GM12878 (cell line): ENCODE measurements around the gene AIG1. TPM values are rescaled to one million over a fixed set of nuclear protein-coding genes. Genes with fewer than 3 reads are reported as not detected.

ENCODE experiments used
- ATAC-seq: fragments of 200-7000 bp; cut with Tn5 transposase; 3 replicates; pipeline ENCODE4 v1.9.1; 2020; ENCODE audit warnings: mild to moderate bottlenecking, moderate library complexity
- BruUV-seq: library from RNA; stranded (reverse); fragments of 400-500 nt; replicated peaks from 2 replicates; lab custom pipeline; 2021; lab: Mats Ljungman, UMichigan
- CTCF ChIA-PET: fragments of 300-600 bp; sonication (Branson Sonifier 250); formaldehyde crosslinking; extraction: SDS; loops from one replicate; lab custom pipeline; 2021; ENCODE audit warnings: inconsistent platforms; lab: Yijun Ruan, JAX
- POLR2A ChIA-PET: fragments of 350-600 bp; formaldehyde crosslinking; extraction: SDS; loops from one replicate; lab custom pipeline; 2021; ENCODE audit warnings: inconsistent platforms; lab: Charles Lee
- RAD21 ChIA-PET: fragments of 300-600 bp; sonication (Branson Sonifier 250); formaldehyde crosslinking; loops from one replicate; lab custom pipeline; 2023; ENCODE audit warnings: antibody characterized with exemption; ENCODE audit not compliant: unreplicated experiment; lab: Charles Lee
- SMC1A ChIA-PET: fragments of 300-600 bp; sonication (Branson Sonifier 250); formaldehyde crosslinking; loops from one replicate; lab custom pipeline; 2023; ENCODE audit not compliant: unreplicated experiment, uncharacterized antibody; lab: Charles Lee
- DNase-seq: peaks from one replicate; pipeline ENCODE4 v3.0.0-alpha.2; 2011; ENCODE audit warnings: low read depth, low spot score
- FAIRE-seq: peaks from 3 replicates; lab custom pipeline; 2011; peaks lifted over from hg19 to GRCh38; lab: Jason Lieb, UNC
- H2AFZ ChIP-seq: 2 replicates; pipeline ENCODE4 v1.6.0; 2011; ENCODE audit warnings: low read depth, low read length, control low read depth; ENCODE audit not compliant: control insufficient read depth
- H3K27ac ChIP-seq: 2 replicates; pipeline ENCODE4 v1.5.1; 2011; ENCODE audit warnings: control low read depth; ENCODE audit not compliant: control insufficient read depth, insufficient read depth
- H3K27me3 ChIP-seq, 2 experiments: replicated peaks in 1 of 2; 2 replicates each; pipeline versions ENCODE4 v1.6.0 to v1.6.1; 2011; ENCODE audit warnings: low read length in 1 of 2; ENCODE audit not compliant: control insufficient read depth in 2 of 2, insufficient read depth in 2 of 2
- H3K36me3 ChIP-seq, 2 experiments: 2 replicates each; pipeline ENCODE4 v1.5.1; 2011; ENCODE audit warnings: low read length in 1 of 2; ENCODE audit not compliant: control insufficient read depth in 2 of 2, insufficient read depth in 2 of 2
- H3K4me1 ChIP-seq: 2 replicates; pipeline ENCODE4 v1.6.1; 2011; ENCODE audit warnings: mild to moderate bottlenecking, low read length, moderate library complexity, mixed read lengths; ENCODE audit not compliant: control insufficient read depth, insufficient read depth
- H3K4me2 ChIP-seq: 2 replicates; pipeline ENCODE4 v1.6.0; 2011; ENCODE audit warnings: control low read depth; ENCODE audit not compliant: control insufficient read depth, insufficient read depth
- H3K4me3 ChIP-seq: fragments of 200-600 bp; sonication (generic); 2 replicates; pipeline ENCODE4 v1.5.1; 2016
- H3K79me2 ChIP-seq: 2 replicates; pipeline ENCODE4 v1.6.0; 2011; ENCODE audit warnings: low read length; ENCODE audit not compliant: control insufficient read depth, insufficient read depth
- H3K9ac ChIP-seq: 2 replicates; pipeline ENCODE4 v1.8.0; 2011; ENCODE audit warnings: low read length, control low read depth, mixed read lengths; ENCODE audit not compliant: control insufficient read depth, insufficient read depth
- H3K9me3 ChIP-seq: replicated peaks from 3 replicates; pipeline ENCODE4 v1.5.1; 2011; ENCODE audit warnings: mild to moderate bottlenecking, low read length; ENCODE audit not compliant: control insufficient read depth, insufficient read depth
- H4K20me1 ChIP-seq: 2 replicates; pipeline ENCODE4 v1.6.0; 2011; ENCODE audit not compliant: control insufficient read depth, insufficient read depth
- ATF3 ChIP-seq: IDR thresholded peaks from 2 replicates; pipeline ENCODE4 v1.6.1; 2011; ENCODE audit warnings: low read depth, mild to moderate bottlenecking, low read length, moderate library complexity, borderline replicate concordance; ENCODE audit errors: extremely low read depth
- EZH2 ChIP-seq: IDR thresholded peaks from 2 replicates; pipeline ENCODE4 v1.6.1; 2012; ENCODE audit warnings: low read depth, mild to moderate bottlenecking, control low read depth, inconsistent platforms, low read length, borderline replicate concordance; ENCODE audit not compliant: control insufficient read depth
- PBX3 ChIP-seq: IDR thresholded peaks from 2 replicates; pipeline ENCODE4 v1.6.1; 2011; ENCODE audit warnings: mild to moderate bottlenecking, low read depth, low read length, moderate library complexity; ENCODE audit not compliant: insufficient replicate concordance
- SKIL ChIP-seq: fragments of 450-650 bp; IDR thresholded peaks from 2 replicates; pipeline ENCODE4 v1.6.1; 2017; ENCODE audit warnings: mild to moderate bottlenecking, low read depth, inconsistent platforms; ENCODE audit not compliant: poor library complexity, severe bottlenecking
- SREBF2 ChIP-seq: IDR thresholded peaks from 2 replicates; pipeline ENCODE4 v1.6.1; 2012; ENCODE audit warnings: mild to moderate bottlenecking, low read length
- SRF ChIP-seq, 2 experiments: IDR thresholded peaks; 2 replicates each; pipeline ENCODE4 v1.6.1; 2011; ENCODE audit warnings: low read depth in 2 of 2, low read length in 2 of 2, mild to moderate bottlenecking in 1 of 2, moderate library complexity in 1 of 2
- in situ Hi-C: fragments of 300-500 bp; cut with MboI; formaldehyde crosslinking; loops from 9 replicates; pipeline ENCODE4 v1.14.3; 2018; ENCODE audit warnings: mixed read lengths
- intact Hi-C: fragments of 100-400 bp; cut with micrococcal nuclease; formaldehyde crosslinking; loops from one replicate; pipeline ENCODE4 v1.14.2; 2022; ENCODE audit not compliant: unreplicated experiment
- polyA plus RNA-seq, 11 experiments: library from polyadenylated mRNA; depleted of rRNA in 4 of 11; unstranded in 6 of 11; stranded (reverse) in 5 of 11; fragments of >200 nt; fragmentation: Nextera tagmentation in 4 of 11; fragmentation: Illumina TruSeq in 1 of 11; extraction: Ambion mirVana in 4 of 11; extraction: Trizol in 1 of 11; gene quantifications; 1 replicate in 1 of 11; 2 replicates in 10 of 11; pipeline versions ENCODE4 v1.2.1 to v1.2.3, GENCODE V29; 2011 to 2016; ENCODE audit warnings: inconsistent platforms in 2 of 11, missing spikeins in 2 of 11, low read depth in 1 of 11
- total RNA-seq, 4 experiments: library from RNA; depleted of rRNA in 3 of 4; stranded (reverse); fragments of >200 nt in 3 of 4; fragmentation: Illumina TruSeq in 1 of 4; extraction: Trizol in 1 of 4; gene quantifications; 2 replicates each; pipeline versions ENCODE4 v1.2.1 to v1.2.3, GENCODE V29; 2013 to 2021

The AIG1 gene
- total and polyA plus RNA-seq, 10 of the 15 experiments (the other 5 are each of a cell fraction or from before 2014, with no cell fraction given): 27.0 to 74.5 (median 36.4) TPM

- TF ChIP-seq SKIL (no peak), SRF (IDR thresholded peaks at IDR 0.05; ENCODE audit: low read depth in 2 of 2, low read length in 2 of 2) (no peak), EZH2 (no peak)
Measured at GRCh38 chr6:143062551-143062950, 1.9 kb downstream of the AIG1 start (continued).

- peaks cover 5% of the 10 kb centered on the region; the same call in 1 of the 2 replicates for H3K79me2 ChIP-seq
- in situ Hi-C loops: no loop called here
- POLR2A ChIA-PET: interaction anchor here (0.5 to 1.1 kb wide), 2 partner anchors 55 to 62 kb away, joined by 3 to 7 read pairs; no protein-coding TSS in a partner anchor
Measured at GRCh38 chr6:143063631-143064030, 2.9 kb downstream of the AIG1 start.

More at GRCh38 chr6:143063631-143064030, 2.9 kb downstream of the AIG1 start:
- no peak overlapping the region for H2AFZ ChIP-seq
- H4K20me1 ChIP-seq: no peaks in the 10 kb centered on the region
- H3K9ac ChIP-seq: no peak overlapping the region
- H3K27me3 ChIP-seq: no peaks in the 10 kb centered on the region
- ATAC-seq (no peak), DNase-seq (no peak), FAIRE-seq (no peak)
- RAD21 ChIA-PET: no interaction called here
- SMC1A ChIA-PET: interaction anchor here (0.7 to 2.3 kb wide), 6 partner anchors 11 to 374 kb away, joined by 3 to 6 read pairs (median 3); no protein-coding TSS in a partner anchor
- no peak overlapping the region for H3K4me2 ChIP-seq
- H3K9me3 ChIP-seq: no peaks in the 10 kb centered on the region
- intact Hi-C loops: no loop called here
- CTCF ChIA-PET: interaction anchor here (1.0 to 2.1 kb wide), 4 partner anchors 37 to 371 kb away, joined by 4 to 7 read pairs (median 6); no protein-coding TSS in a partner anchor
- H3K27ac ChIP-seq: no peak overlapping the region
- no peak overlapping the region for H3K4me3 ChIP-seq
- BruUV-seq: no TSS peak
- H3K36me3 ChIP-seq: no peaks in the 10 kb centered on the region
- TF ChIP-seq ATF3: no peak
- TF ChIP-seq PBX3: no peak
- no peak for TF ChIP-seq SREBF2
- peaks cover 13% of the 10 kb centered on the region; the same call in 1 of the 2 replicates for H3K4me1 ChIP-seq
